Neural progenitor cell (in vitro differentiated cells): ENCODE measurements around the gene SLC26A4. TPM values are rescaled to one million over a fixed set of nuclear protein-coding genes. Genes with fewer than 3 reads are reported as not detected.

Source experiments
- DNase-seq: peaks from one replicate; pipeline ENCODE4 v3.0.0-alpha.2; 2016; ENCODE audit warnings: low spot score
- H2AFZ ChIP-seq: fragments of 200-600 bp; sonication (generic); replicated peaks from 2 replicates; pipeline ENCODE4 v1.6.1; 2016; ENCODE audit warnings: antibody characterized with exemption
- H3F3A ChIP-seq: fragments of 200-600 bp; sonication (generic); 2 replicates; pipeline ENCODE4 v1.6.1; 2016; ENCODE audit warnings: antibody characterized with exemption, low read depth
- H3K27ac ChIP-seq: fragments of 200-600 bp; sonication (generic); 2 replicates; pipeline ENCODE4 v1.5.1; 2016; ENCODE audit warnings: mild to moderate bottlenecking
- H3K27me3 ChIP-seq: fragments of 200-600 bp; sonication (generic); 2 replicates; pipeline ENCODE4 v1.6.1; 2016; ENCODE audit warnings: mild to moderate bottlenecking, moderate library complexity
- H3K36me3 ChIP-seq: fragments of 200-600 bp; sonication (generic); 2 replicates; pipeline ENCODE4 v1.5.1; 2016
- H3K4me1 ChIP-seq: fragments of 200-600 bp; sonication (generic); 2 replicates; pipeline ENCODE4 v1.6.1; 2016; ENCODE audit warnings: mixed run types
- H3K4me2 ChIP-seq: fragments of 200-600 bp; sonication (generic); 2 replicates; pipeline ENCODE4 v1.6.1; 2016
- H3K4me3 ChIP-seq: fragments of 200-600 bp; sonication (generic); 2 replicates; pipeline ENCODE4 v1.5.1; 2016
- H3K79me2 ChIP-seq: fragments of 200-600 bp; sonication (generic); 2 replicates; pipeline ENCODE4 v1.6.1; 2016; ENCODE audit warnings: low read depth
- H3K9ac ChIP-seq: fragments of 200-600 bp; sonication (generic); 2 replicates; pipeline ENCODE4 v1.6.1; 2016
- H3K9me3 ChIP-seq: fragments of 200-600 bp; sonication (generic); 2 replicates; pipeline ENCODE4 v1.5.1; 2016; ENCODE audit warnings: low read depth
- H4K20me1 ChIP-seq: fragments of 200-600 bp; sonication (generic); 2 replicates; pipeline ENCODE4 v1.6.1; 2016; ENCODE audit warnings: low read depth
- H3K27ac Mint-ChIP-seq: 3 replicates; pipeline ENCODE4 v1.8.0; 2021; ENCODE audit warnings: mixed read lengths
- H3K27me3 Mint-ChIP-seq: 2 replicates; pipeline ENCODE4 v1.8.0; 2022; ENCODE audit warnings: low read depth, mild to moderate bottlenecking, inconsistent platforms, moderate library complexity, mixed read lengths; ENCODE audit not compliant: insufficient read depth
- H3K36me3 Mint-ChIP-seq: 3 replicates; pipeline ENCODE4 v1.8.0; 2021; ENCODE audit warnings: mixed read lengths
- H3K4me1 Mint-ChIP-seq: 3 replicates; pipeline ENCODE4 v1.8.0; 2021; ENCODE audit warnings: mixed read lengths
- H3K4me3 Mint-ChIP-seq: 3 replicates; pipeline ENCODE4 v1.8.0; 2021; ENCODE audit warnings: mild to moderate bottlenecking, moderate library complexity, mixed read lengths
- H3K9me3 Mint-ChIP-seq: 3 replicates; pipeline ENCODE4 v1.8.0; 2020; ENCODE audit warnings: mixed read lengths
- EZH2 ChIP-seq: fragments of 200-600 bp; sonication (generic); IDR thresholded peaks from 2 replicates; pipeline ENCODE4 v1.6.1; 2017; ENCODE audit warnings: antibody characterized with exemption, mild to moderate bottlenecking, moderate library complexity
- EZH2phosphoT487 ChIP-seq: fragments of 200-600 bp; sonication (generic); IDR thresholded peaks from 2 replicates; pipeline ENCODE4 v1.6.1; 2017; ENCODE audit warnings: antibody characterized with exemption
- total RNA-seq: library from RNA; depleted of rRNA; stranded (reverse); fragments of >200 nt; gene quantifications from 2 replicates; pipeline ENCODE4 v1.2.3, GENCODE V29; 2015; ENCODE audit warnings: low replicate concordance
- TF ChIP-seq, protein P1 (sequence below): fragments of 200-600 bp; sonication (generic); IDR thresholded peaks from 2 replicates; pipeline ENCODE4 v1.5.1; 2017; ENCODE audit warnings: antibody characterized with exemption, mild to moderate bottlenecking

SLC26A4 gene
- total RNA-seq, 1 donor from 2014 or later, result 0.02 TPM

DNA sequence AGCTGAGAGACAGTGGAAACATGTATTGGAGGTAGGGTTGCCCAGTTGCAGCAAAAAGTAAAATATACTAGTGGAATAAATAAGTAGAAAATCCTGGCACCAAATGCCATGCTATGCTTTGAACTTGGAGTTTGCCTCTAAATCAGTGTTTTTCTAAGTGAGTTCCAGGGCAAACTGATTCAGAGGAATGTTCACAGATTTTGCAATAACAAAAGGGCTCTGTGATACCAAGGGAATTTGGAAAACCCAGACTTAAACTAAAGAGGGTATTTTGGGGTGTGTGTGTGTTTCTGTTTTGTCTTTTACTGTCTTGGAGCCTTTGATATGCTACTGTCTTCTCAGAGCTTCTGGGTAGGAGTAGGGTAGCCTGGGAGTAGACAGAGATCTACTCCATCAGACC, 39.9 kb downstream of the SLC26A4 start:
- Mint-ChIP-seq H3K9me3 (no peaks in the 10 kb centered on the region), H3K27ac (no peak overlapping the region), H3K36me3 (no peaks in the 10 kb centered on the region), H3K4me3 (no peak overlapping the region), H3K4me1 (peaks cover 14% of the 10 kb centered on the region), H3K27me3 (no peaks in the 10 kb centered on the region)
- Histone ChIP-seq H2AFZ (no peak overlapping the region), H3K27me3 (no peaks in the 10 kb centered on the region), H3K9me3 (no peaks in the 10 kb centered on the region), H3K9ac (no peak overlapping the region), H3K4me2 (no peak overlapping the region), H3K4me3 (no peak overlapping the region), H3K27ac (no peak overlapping the region), H4K20me1 (no peaks in the 10 kb centered on the region), H3K36me3 (no peaks in the 10 kb centered on the region), H3K79me2 (no peaks in the 10 kb centered on the region), H3K4me1 (no peaks in the 10 kb centered on the region), H3F3A (no peaks in the 10 kb centered on the region)
- DNase-seq, result no peak
- TF ChIP-seq EZH2phosphoT487, result no peak
- TF ChIP-seq, protein P1, sequence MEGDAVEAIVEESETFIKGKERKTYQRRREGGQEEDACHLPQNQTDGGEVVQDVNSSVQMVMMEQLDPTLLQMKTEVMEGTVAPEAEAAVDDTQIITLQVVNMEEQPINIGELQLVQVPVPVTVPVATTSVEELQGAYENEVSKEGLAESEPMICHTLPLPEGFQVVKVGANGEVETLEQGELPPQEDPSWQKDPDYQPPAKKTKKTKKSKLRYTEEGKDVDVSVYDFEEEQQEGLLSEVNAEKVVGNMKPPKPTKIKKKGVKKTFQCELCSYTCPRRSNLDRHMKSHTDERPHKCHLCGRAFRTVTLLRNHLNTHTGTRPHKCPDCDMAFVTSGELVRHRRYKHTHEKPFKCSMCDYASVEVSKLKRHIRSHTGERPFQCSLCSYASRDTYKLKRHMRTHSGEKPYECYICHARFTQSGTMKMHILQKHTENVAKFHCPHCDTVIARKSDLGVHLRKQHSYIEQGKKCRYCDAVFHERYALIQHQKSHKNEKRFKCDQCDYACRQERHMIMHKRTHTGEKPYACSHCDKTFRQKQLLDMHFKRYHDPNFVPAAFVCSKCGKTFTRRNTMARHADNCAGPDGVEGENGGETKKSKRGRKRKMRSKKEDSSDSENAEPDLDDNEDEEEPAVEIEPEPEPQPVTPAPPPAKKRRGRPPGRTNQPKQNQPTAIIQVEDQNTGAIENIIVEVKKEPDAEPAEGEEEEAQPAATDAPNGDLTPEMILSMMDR, result no peak

DNA sequence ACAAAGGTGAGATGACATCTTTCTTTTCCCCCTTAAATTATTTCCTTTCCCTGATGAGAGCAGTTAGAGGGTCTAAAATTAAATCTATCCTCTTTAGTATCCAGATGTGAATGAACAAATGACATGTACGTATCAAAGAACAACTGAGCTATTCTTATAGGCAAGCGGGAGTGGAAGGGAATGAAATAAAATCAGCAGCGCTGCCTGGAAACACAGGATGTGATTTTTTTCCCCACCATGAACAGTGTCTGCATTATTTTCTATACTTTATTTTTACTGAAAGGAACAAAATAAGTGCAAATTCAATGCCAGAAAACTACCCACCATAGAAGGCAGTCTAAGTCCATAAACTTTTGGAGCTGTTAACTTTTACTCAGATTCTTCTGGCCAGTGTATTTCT, 40.6 kb downstream of the SLC26A4 start:
- no peak overlapping the region for H3K9ac ChIP-seq
- H3K4me1 Mint-ChIP-seq, result peaks cover 14% of the 10 kb centered on the region

DNA sequence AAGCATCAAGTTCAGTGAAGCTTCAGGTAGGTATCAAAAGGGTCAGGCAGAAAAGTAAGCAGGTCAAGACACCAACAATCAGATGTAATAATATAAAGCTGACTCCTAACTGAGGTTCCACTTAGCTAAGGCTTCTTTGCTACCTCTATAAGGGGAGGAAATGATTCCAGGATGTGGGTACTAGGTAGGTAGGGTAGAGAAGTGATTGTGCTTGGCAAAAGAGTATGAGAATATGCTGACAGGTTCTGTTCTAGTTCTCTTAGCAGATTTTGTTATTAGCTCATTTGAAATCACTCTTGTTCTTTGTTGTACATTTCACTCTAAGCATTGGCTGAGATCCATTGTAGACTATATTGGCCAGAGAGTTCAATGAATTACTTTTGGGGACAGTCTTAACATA, 42.6 kb downstream of the SLC26A4 start:
- TF ChIP-seq EZH2, result no peak
- no peak for TF ChIP-seq EZH2phosphoT487
- TF ChIP-seq, protein P1, result no peak
- Histone ChIP-seq H3K36me3 (no peaks in the 10 kb centered on the region), H3F3A (no peaks in the 10 kb centered on the region), H3K79me2 (no peaks in the 10 kb centered on the region), H3K9me3 (no peaks in the 10 kb centered on the region), H3K4me3 (no peak overlapping the region), H3K4me1 (no peaks in the 10 kb centered on the region), H3K9ac (no peak overlapping the region), H4K20me1 (no peaks in the 10 kb centered on the region), H3K27ac (no peak overlapping the region), H2AFZ (no peak overlapping the region), H3K27me3 (no peaks in the 10 kb centered on the region), H3K4me2 (no peak overlapping the region)
- Mint-ChIP-seq H3K4me3 (no peak overlapping the region), H3K9me3 (no peaks in the 10 kb centered on the region), H3K27me3 (no peaks in the 10 kb centered on the region), H3K4me1 (no peaks in the 10 kb centered on the region), H3K36me3 (no peaks in the 10 kb centered on the region), H3K27ac (no peak overlapping the region)
- no peak for DNase-seq

More for the DNA sequence above, 40.6 kb downstream of the SLC26A4 start:
- H3K4me3 Mint-ChIP-seq, result no peak overlapping the region
- no peaks in the 10 kb centered on the region for H3K9me3 Mint-ChIP-seq
- no peaks in the 10 kb centered on the region for H3K4me1 ChIP-seq
- no peaks in the 10 kb centered on the region for H3K27me3 ChIP-seq
- no peaks in the 10 kb centered on the region for H3K36me3 Mint-ChIP-seq
- H3K4me3 ChIP-seq, result no peak overlapping the region
- no peak overlapping the region for H2AFZ ChIP-seq
- H3K27me3 Mint-ChIP-seq, result no peaks in the 10 kb centered on the region
- H3K27ac Mint-ChIP-seq, result no peak overlapping the region
- H3K79me2 ChIP-seq, result no peaks in the 10 kb centered on the region
- no peak for DNase-seq
- no peak for TF ChIP-seq EZH2phosphoT487
- TF ChIP-seq, protein P1, result no peak
- no peak for TF ChIP-seq EZH2
- H3K36me3 ChIP-seq, result no peaks in the 10 kb centered on the region
- no peaks in the 10 kb centered on the region for H4K20me1 ChIP-seq
- H3K27ac ChIP-seq, result no peak overlapping the region
- H3K4me2 ChIP-seq, result no peak overlapping the region
- H3K9me3 ChIP-seq, result no peaks in the 10 kb centered on the region
- H3F3A ChIP-seq, result no peaks in the 10 kb centered on the region
